Gastrocnemius medialis (tissue), 4 donors: ENCODE results near the gene DCDC1. TPM values are rescaled to one million over a fixed set of nuclear protein-coding genes. Genes with fewer than 3 reads are reported as not detected.

Experiments used
- ATAC-seq, 2 donors: fragments of 150-250 bp; one replicate each; pipeline ENCODE4 v1.9.1; 2016
- DNase-seq, 2 donors: peaks; one replicate each; pipeline ENCODE4 v3.0.0-alpha.2; 2019
- H3K27ac ChIP-seq, 4 donors: fragments of 200-600 bp; sonication (generic); 1 replicate in 1 of 4; 2 replicates in 3 of 4; pipeline ENCODE4 v1.5.1; 2016 to 2018; ENCODE audit warnings: mild to moderate bottlenecking in 2 of 4, moderate library complexity in 1 of 4
- H3K27me3 ChIP-seq, 3 donors: fragments of 200-600 bp; sonication (generic) in 2 of 3; 1 replicate in 1 of 3; 2 replicates in 2 of 3; pipeline versions ENCODE4 v1.5.1 to v1.6.0; 2016 to 2019; ENCODE audit warnings: mild to moderate bottlenecking in 1 of 3, moderate library complexity in 1 of 3
- H3K36me3 ChIP-seq, 2 donors: fragments of 200-600 bp; sonication (generic) in 1 of 2; one replicate each; pipeline ENCODE4 v1.5.1; 2017 to 2018
- H3K4me1 ChIP-seq, 2 donors: fragments of 200-600 bp; sonication (generic) in 1 of 2; one replicate each; pipeline ENCODE4 v1.5.1; 2016 to 2017; ENCODE audit warnings: mild to moderate bottlenecking in 2 of 2
- H3K4me3 ChIP-seq, 4 donors: fragments of 200-600 bp; sonication (generic) in 3 of 4; 1 replicate in 1 of 4; 2 replicates in 3 of 4; pipeline ENCODE4 v1.5.1; 2016 to 2019; ENCODE audit warnings: mild to moderate bottlenecking in 2 of 4
- H3K9me3 ChIP-seq, 3 donors: fragments of 200-600 bp; sonication (generic) in 2 of 3; 1 replicate in 1 of 3; 2 replicates in 2 of 3; pipeline ENCODE4 v1.5.1; 2016 to 2019
- CTCF ChIP-seq, 5 experiments: fragments of 450-650 bp in 3 of 5; fragments of 200-600 bp in 2 of 5; sonication (generic) in 2 of 5; IDR thresholded peaks in 4 of 5; conservative IDR thresholded peaks in 1 of 5; 1 replicate in 4 of 5; 2 replicates in 1 of 5; pipeline ENCODE4 v1.5.1; 2016 to 2019; ENCODE audit warnings: antibody characterized with exemption in 5 of 5, mild to moderate bottlenecking in 3 of 5, moderate library complexity in 3 of 5
- POLR2A ChIP-seq, 2 donors: fragments of 450-650 bp; IDR thresholded peaks; one replicate each; pipeline ENCODE4 v1.6.1; 2017; ENCODE audit warnings: antibody characterized with exemption in 2 of 2, mild to moderate bottlenecking in 2 of 2, moderate library complexity in 2 of 2
- in situ Hi-C, 4 donors: fragments of 200-750 bp; cut with MboI; loops; one replicate each; pipeline versions ENCODE4 v1.15.0 to v1.8.0; 2017; ENCODE audit warnings: low sequenced_read_pairs in 4 of 4
- intact Hi-C: fragments of 100-400 bp; cut with DNase I; formaldehyde crosslinking; loops from one replicate; pipeline ENCODE4 v1.15.1; 2023; ENCODE audit warnings: low total_unique reads
- total RNA-seq, 4 donors: library from RNA; depleted of rRNA; stranded (reverse); fragments of >200 nt; gene quantifications; one replicate each; pipeline versions ENCODE4 v1.1.0 to v1.2.3, GENCODE V29; 2016

DCDC1 gene
- total RNA-seq, 4 donors from 2014 or later = not detected

GRCh38 chr11:31092638-31093037 is 276.9 kb downstream of the DCDC1 start:
- TF ChIP-seq CTCF (IDR thresholded peaks at IDR 0.05 in 4 of 5, conservative IDR thresholded peaks at IDR 0.05 in 1 of 5) (no peak), POLR2A (IDR thresholded peaks at IDR 0.05) (no peak)

DNA sequence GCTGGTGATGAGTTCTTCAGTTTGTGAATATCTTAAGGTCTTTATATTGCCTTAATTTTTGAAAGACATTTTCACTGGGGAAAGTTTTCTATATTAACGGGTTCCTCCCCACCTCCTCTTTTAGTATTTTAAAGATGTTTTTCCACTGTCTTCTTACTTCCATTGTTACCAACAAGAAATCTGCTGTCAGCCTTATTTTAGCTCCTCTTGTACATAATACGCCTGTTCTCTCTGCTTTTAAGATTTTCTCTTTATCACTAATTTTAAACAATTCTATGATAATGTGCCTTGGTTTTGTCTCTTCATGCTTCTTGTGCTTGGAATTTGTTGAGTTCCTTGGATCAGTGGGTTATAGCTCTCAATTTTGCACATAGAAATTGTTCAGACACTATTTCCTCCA is 280.4 kb downstream of the DCDC1 start:
- Histone ChIP-seq H3K36me3 (no peaks in the 10 kb centered on the region), H3K27me3 (no peaks in the 10 kb centered on the region), H3K27ac (no peak overlapping the region), H3K9me3 (no peaks in the 10 kb centered on the region), H3K4me3 (no peak overlapping the region), H3K4me1 (no peaks in the 10 kb centered on the region)
- no peak for TF ChIP-seq CTCF (IDR thresholded peaks at IDR 0.05 in 4 of 5, conservative IDR thresholded peaks at IDR 0.05 in 1 of 5)
- TF ChIP-seq POLR2A (IDR thresholded peaks at IDR 0.05) = no peak
- intact Hi-C loops (no loop called here), in situ Hi-C loops (no loop called here)
- DNase-seq (no peak), ATAC-seq (no peak)

More at GRCh38 chr11:31092638-31093037, 276.9 kb downstream of the DCDC1 start:
- in situ Hi-C loops (no loop called here), intact Hi-C loops (no loop called here)
- Histone ChIP-seq H3K4me3 (no peak overlapping the region), H3K9me3 (no peaks in the 10 kb centered on the region), H3K4me1 (no peaks in the 10 kb centered on the region), H3K27me3 (no peaks in the 10 kb centered on the region), H3K36me3 (no peaks in the 10 kb centered on the region), H3K27ac (no peak overlapping the region)
- no peak for DNase-seq
- ATAC-seq = no peak

GRCh38 chr11:31069447-31070205 is 299.9 kb downstream of the DCDC1 start:
- no peaks in the 10 kb centered on the region for H3K4me1 ChIP-seq
- in situ Hi-C loops (no loop called here), intact Hi-C loops (no loop called here)
- ATAC-seq = no peak
- no peak for DNase-seq
- H3K4me3 ChIP-seq = no peak overlapping the region
- no peaks in the 10 kb centered on the region for H3K27me3 ChIP-seq
- no peak overlapping the region for H3K27ac ChIP-seq
- no peaks in the 10 kb centered on the region for H3K36me3 ChIP-seq
- H3K9me3 ChIP-seq = no peaks in the 10 kb centered on the region
- no peak for TF ChIP-seq CTCF (IDR thresholded peaks at IDR 0.05 in 4 of 5, conservative IDR thresholded peaks at IDR 0.05 in 1 of 5)
- no peak for TF ChIP-seq POLR2A (IDR thresholded peaks at IDR 0.05)

- no peaks in the 10 kb centered on the region for H3K36me3 ChIP-seq
- no peaks in the 10 kb centered on the region for H3K9me3 ChIP-seq
- in situ Hi-C loops = no loop called here
- intact Hi-C loops = no loop called here
- ATAC-seq (no peak), DNase-seq (no peak)
- no peaks in the 10 kb centered on the region for H3K4me1 ChIP-seq
- no peak overlapping the region for H3K4me3 ChIP-seq
- H3K27ac ChIP-seq = no peak overlapping the region
- peaks cover 0 to 3% (median 0%) of the 10 kb centered on the region in 3 donors for H3K27me3 ChIP-seq
- no peak for TF ChIP-seq CTCF (IDR thresholded peaks at IDR 0.05 in 4 of 5, conservative IDR thresholded peaks at IDR 0.05 in 1 of 5)
- no peak for TF ChIP-seq POLR2A (IDR thresholded peaks at IDR 0.05)
Observed at GRCh38 chr11:31060880-31061279, 308.7 kb downstream of the DCDC1 start.
